GM23338 (cell line): Measurements from ENCODE around the gene CES4A. TPM values are rescaled to one million over a fixed set of nuclear protein-coding genes. Genes with fewer than 3 reads are reported as not detected.

ENCODE experiments used
- ATAC-seq: fragments of 200-7000 bp; cut with Tn5 transposase; 3 replicates; pipeline ENCODE4 v1.9.1; 2020
- DNase-seq: peaks from one replicate; pipeline ENCODE4 v3.0.0-alpha.2; 2015; ENCODE audit warnings: low spot score
- H2AFZ ChIP-seq: fragments of 200-600 bp; sonication (generic); 2 replicates; pipeline ENCODE4 v1.8.0; 2016; ENCODE audit warnings: antibody characterized with exemption, mild to moderate bottlenecking, moderate library complexity
- H3F3A ChIP-seq: fragments of 200-600 bp; sonication (generic); replicated peaks from 2 replicates; pipeline ENCODE4 v1.8.0; 2017; ENCODE audit warnings: antibody characterized with exemption, mixed run types, low read depth
- H3K27ac ChIP-seq: fragments of 200-600 bp; sonication (generic); 2 replicates; pipeline ENCODE4 v1.6.1; 2016; ENCODE audit warnings: low read depth
- H3K27me3 ChIP-seq: fragments of 200-600 bp; sonication (generic); 2 replicates; pipeline ENCODE4 v1.8.0; 2016; ENCODE audit warnings: mild to moderate bottlenecking, mixed run types, moderate library complexity; ENCODE audit not compliant: insufficient read depth
- H3K36me3 ChIP-seq: fragments of 200-600 bp; sonication (generic); 2 replicates; pipeline ENCODE4 v1.8.0; 2016; ENCODE audit warnings: mild to moderate bottlenecking; ENCODE audit not compliant: insufficient read depth
- H3K4me1 ChIP-seq: fragments of 200-600 bp; sonication (generic); 2 replicates; pipeline ENCODE4 v1.8.0; 2016; ENCODE audit warnings: mild to moderate bottlenecking, moderate library complexity; ENCODE audit not compliant: insufficient read depth
- H3K4me2 ChIP-seq: fragments of 200-600 bp; sonication (generic); 2 replicates; pipeline ENCODE4 v1.7.1; 2017; ENCODE audit warnings: mixed run types
- H3K4me3 ChIP-seq: fragments of 200-600 bp; sonication (generic); 2 replicates; pipeline ENCODE4 v1.6.1; 2016; ENCODE audit warnings: mixed run types
- H3K79me2 ChIP-seq: fragments of 200-600 bp; sonication (generic); replicated peaks from 2 replicates; pipeline ENCODE4 v1.8.0; 2017; ENCODE audit warnings: mild to moderate bottlenecking; ENCODE audit not compliant: insufficient read depth
- H3K9me2 ChIP-seq: fragments of 200-600 bp; sonication (generic); 2 replicates; pipeline ENCODE4 v1.8.0; 2017; ENCODE audit not compliant: insufficient read depth
- H4K20me1 ChIP-seq: fragments of 200-600 bp; sonication (generic); replicated peaks from 2 replicates; pipeline ENCODE4 v1.8.0; 2017; ENCODE audit warnings: mild to moderate bottlenecking; ENCODE audit not compliant: insufficient read depth
- H3K27ac Mint-ChIP-seq: 2 replicates; pipeline ENCODE4 v1.8.0; 2020; ENCODE audit warnings: inconsistent platforms, mild to moderate bottlenecking, moderate library complexity, mixed read lengths
- H3K27me3 Mint-ChIP-seq: 3 replicates; pipeline ENCODE4 v1.8.0; 2022; ENCODE audit warnings: low read depth, mild to moderate bottlenecking, moderate library complexity, mixed read lengths, inconsistent platforms; ENCODE audit not compliant: insufficient read depth, poor library complexity
- H3K36me3 Mint-ChIP-seq: 3 replicates; pipeline ENCODE4 v1.8.0; 2021; ENCODE audit warnings: low read depth, mild to moderate bottlenecking, inconsistent platforms, moderate library complexity, mixed read lengths
- H3K4me1 Mint-ChIP-seq: 3 replicates; pipeline ENCODE4 v1.8.0; 2020; ENCODE audit warnings: mild to moderate bottlenecking, inconsistent platforms, mixed read lengths
- H3K4me3 Mint-ChIP-seq: 3 replicates; pipeline ENCODE4 v1.8.0; 2021; ENCODE audit warnings: moderate library complexity, mild to moderate bottlenecking, inconsistent platforms, mixed read lengths
- H3K9me3 Mint-ChIP-seq: 3 replicates; pipeline ENCODE4 v1.8.0; 2020; ENCODE audit warnings: moderate library complexity, mild to moderate bottlenecking, inconsistent platforms, mixed read lengths
- CTCF ChIP-seq, 2 experiments: fragments of 200-600 bp in 1 of 2; sonication (generic) in 1 of 2; conservative IDR thresholded peaks; 2 replicates each; pipeline versions ENCODE4 v1.5.1 to v1.6.1; 2016 to 2017; ENCODE audit warnings: antibody characterized with exemption in 2 of 2, low read depth in 2 of 2, mild to moderate bottlenecking in 2 of 2, moderate library complexity in 1 of 2
- EZH2 ChIP-seq: fragments of 200-600 bp; sonication (generic); IDR thresholded peaks from one replicate; pipeline ENCODE4 v1.8.0; 2017; ENCODE audit warnings: antibody characterized with exemption, mild to moderate bottlenecking, low read depth; ENCODE audit not compliant: unreplicated experiment
- EZH2phosphoT487 ChIP-seq: fragments of 200-600 bp; sonication (generic); IDR thresholded peaks from one replicate; pipeline ENCODE4 v1.8.1; 2018; ENCODE audit warnings: antibody characterized with exemption; ENCODE audit not compliant: unreplicated experiment
- JUNB ChIP-seq: IDR thresholded peaks from one replicate; pipeline ENCODE4 v1.6.1; 2016; ENCODE audit warnings: antibody characterized with exemption; ENCODE audit not compliant: unreplicated experiment
- NANOG ChIP-seq: IDR thresholded peaks from 2 replicates; pipeline ENCODE4 v1.6.1; 2016; ENCODE audit warnings: antibody characterized with exemption, borderline replicate concordance
- POLR2AphosphoS5 ChIP-seq: IDR thresholded peaks from 2 replicates; pipeline ENCODE4 v1.6.1; 2016; ENCODE audit warnings: antibody characterized with exemption, low read depth
- STAT1 ChIP-seq: IDR thresholded peaks from one replicate; pipeline ENCODE4 v1.6.1; 2016; ENCODE audit warnings: antibody characterized with exemption; ENCODE audit not compliant: unreplicated experiment
- ZNF114 ChIP-seq: fragments of 250-450 bp; sonication (Bioruptor Pico); IDR thresholded peaks from 2 replicates; pipeline ENCODE4 v1.5.0; 2020; ENCODE audit warnings: mild to moderate bottlenecking, moderate library complexity
- ZNF331 ChIP-seq: fragments of 250-450 bp; sonication (Bioruptor Pico); IDR thresholded peaks from 2 replicates; pipeline ENCODE4 v1.5.0; 2020; ENCODE audit warnings: low read depth, mild to moderate bottlenecking, moderate library complexity
- ZNF462 ChIP-seq: fragments of 250-450 bp; sonication (Bioruptor Pico); IDR thresholded peaks from 2 replicates; pipeline ENCODE4 v1.5.0; 2020; ENCODE audit warnings: mild to moderate bottlenecking, moderate library complexity
- polyA plus RNA-seq: library from polyadenylated mRNA; unstranded; fragments of >200 nt; fragmentation: Nextera tagmentation; extraction: Ambion mirVana; gene quantifications from 2 replicates; pipeline ENCODE4 v1.2.1, GENCODE V29; 2016
- total RNA-seq: library from RNA; depleted of rRNA; stranded (reverse); fragments of >200 nt; shearing (Covaris generic); gene quantifications from 2 replicates; pipeline ENCODE4 v1.2.3, GENCODE V29; 2014
- TF ChIP-seq, protein P1 (sequence below): IDR thresholded peaks from 2 replicates; pipeline ENCODE4 v1.6.1; 2016; ENCODE audit warnings: antibody characterized with exemption
- TF ChIP-seq, protein P2 (sequence below): IDR thresholded peaks from one replicate; pipeline ENCODE4 v1.6.1; 2018; ENCODE audit warnings: antibody characterized with exemption; ENCODE audit not compliant: unreplicated experiment

Gene CES4A
- total and polyA plus RNA-seq, 2 experiments from 2014 or later = 0.10 to 0.42 TPM

- TF ChIP-seq ZNF462 (CRISPR knock-in tag) (no peak), STAT1 (no peak), ZNF114 (CRISPR knock-in tag) (no peak)
Measured at GRCh38 chr16:67021321-67021720, 32.9 kb downstream of the CES4A start (continued).

DNA sequence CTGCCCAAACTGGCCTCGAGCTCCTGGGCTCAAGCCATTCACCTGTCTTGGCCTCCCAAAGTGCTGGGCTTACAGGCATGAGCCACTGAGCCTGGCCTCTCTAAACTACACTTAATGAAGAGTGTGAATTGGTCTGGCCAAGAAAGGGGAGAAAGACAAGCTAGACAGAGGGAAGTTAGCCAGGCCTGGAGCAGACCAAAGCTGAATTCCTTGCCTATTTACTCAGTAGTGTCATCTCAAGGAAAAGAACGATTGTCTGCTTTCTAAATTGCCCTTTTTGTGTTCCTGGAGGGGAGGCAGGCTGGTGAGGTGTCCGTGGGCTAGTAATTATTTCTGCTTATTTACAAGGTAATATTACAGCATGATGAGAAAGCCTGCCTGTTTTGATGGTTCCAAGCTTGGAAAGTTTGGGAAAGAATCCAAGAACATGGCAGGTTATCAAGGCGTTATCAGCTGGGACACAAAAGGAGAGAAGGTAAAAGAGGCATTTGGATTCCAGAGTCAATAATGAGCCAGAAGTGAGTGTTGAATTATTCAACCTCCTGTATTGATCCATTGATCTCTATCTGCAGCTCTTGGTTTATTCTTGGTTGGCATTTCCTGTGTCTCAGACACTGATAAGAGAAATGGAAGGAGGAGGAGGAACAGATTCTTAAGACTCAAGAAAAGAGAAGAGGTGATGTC is 34.3 kb downstream of the CES4A start:
- no peaks in the 10 kb centered on the region for H3K27me3 ChIP-seq
- H3F3A ChIP-seq = no peaks in the 10 kb centered on the region
- no peak overlapping the region for H3K4me2 ChIP-seq
- Mint-ChIP-seq H3K9me3 (no peaks in the 10 kb centered on the region), H3K36me3 (no peaks in the 10 kb centered on the region), H3K4me3 (no peak overlapping the region), H3K27me3 (peaks cover 7% of the 10 kb centered on the region), H3K27ac (no peak overlapping the region), H3K4me1 (peaks cover 6% of the 10 kb centered on the region)
- H3K36me3 ChIP-seq = no peaks in the 10 kb centered on the region
- no peaks in the 10 kb centered on the region for H3K79me2 ChIP-seq
- no peaks in the 10 kb centered on the region for H3K4me1 ChIP-seq
- no peaks in the 10 kb centered on the region for H4K20me1 ChIP-seq
- no peak overlapping the region for H3K4me3 ChIP-seq
- DNase-seq (no peak), ATAC-seq (no peak)
- no peaks in the 10 kb centered on the region for H3K9me2 ChIP-seq
- H2AFZ ChIP-seq = peak overlapping the region; percentile 18; the same call in 1 of the 2 replicates
- no peak overlapping the region for H3K27ac ChIP-seq
- no peak for TF ChIP-seq JUNB
- TF ChIP-seq POLR2AphosphoS5 = no peak
- TF ChIP-seq, protein P1, sequence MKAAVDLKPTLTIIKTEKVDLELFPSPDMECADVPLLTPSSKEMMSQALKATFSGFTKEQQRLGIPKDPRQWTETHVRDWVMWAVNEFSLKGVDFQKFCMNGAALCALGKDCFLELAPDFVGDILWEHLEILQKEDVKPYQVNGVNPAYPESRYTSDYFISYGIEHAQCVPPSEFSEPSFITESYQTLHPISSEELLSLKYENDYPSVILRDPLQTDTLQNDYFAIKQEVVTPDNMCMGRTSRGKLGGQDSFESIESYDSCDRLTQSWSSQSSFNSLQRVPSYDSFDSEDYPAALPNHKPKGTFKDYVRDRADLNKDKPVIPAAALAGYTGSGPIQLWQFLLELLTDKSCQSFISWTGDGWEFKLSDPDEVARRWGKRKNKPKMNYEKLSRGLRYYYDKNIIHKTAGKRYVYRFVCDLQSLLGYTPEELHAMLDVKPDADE = no peak
- no peak for TF ChIP-seq CTCF (conservative IDR thresholded peaks at IDR 0.05; ENCODE audit: low read depth in 2 of 2)
- no peak for TF ChIP-seq ZNF331
- no peak for TF ChIP-seq ZNF114 (CRISPR knock-in tag)
- no peak for TF ChIP-seq NANOG
- TF ChIP-seq EZH2phosphoT487 = no peak
- TF ChIP-seq EZH2 = no peak
- TF ChIP-seq, protein P2, sequence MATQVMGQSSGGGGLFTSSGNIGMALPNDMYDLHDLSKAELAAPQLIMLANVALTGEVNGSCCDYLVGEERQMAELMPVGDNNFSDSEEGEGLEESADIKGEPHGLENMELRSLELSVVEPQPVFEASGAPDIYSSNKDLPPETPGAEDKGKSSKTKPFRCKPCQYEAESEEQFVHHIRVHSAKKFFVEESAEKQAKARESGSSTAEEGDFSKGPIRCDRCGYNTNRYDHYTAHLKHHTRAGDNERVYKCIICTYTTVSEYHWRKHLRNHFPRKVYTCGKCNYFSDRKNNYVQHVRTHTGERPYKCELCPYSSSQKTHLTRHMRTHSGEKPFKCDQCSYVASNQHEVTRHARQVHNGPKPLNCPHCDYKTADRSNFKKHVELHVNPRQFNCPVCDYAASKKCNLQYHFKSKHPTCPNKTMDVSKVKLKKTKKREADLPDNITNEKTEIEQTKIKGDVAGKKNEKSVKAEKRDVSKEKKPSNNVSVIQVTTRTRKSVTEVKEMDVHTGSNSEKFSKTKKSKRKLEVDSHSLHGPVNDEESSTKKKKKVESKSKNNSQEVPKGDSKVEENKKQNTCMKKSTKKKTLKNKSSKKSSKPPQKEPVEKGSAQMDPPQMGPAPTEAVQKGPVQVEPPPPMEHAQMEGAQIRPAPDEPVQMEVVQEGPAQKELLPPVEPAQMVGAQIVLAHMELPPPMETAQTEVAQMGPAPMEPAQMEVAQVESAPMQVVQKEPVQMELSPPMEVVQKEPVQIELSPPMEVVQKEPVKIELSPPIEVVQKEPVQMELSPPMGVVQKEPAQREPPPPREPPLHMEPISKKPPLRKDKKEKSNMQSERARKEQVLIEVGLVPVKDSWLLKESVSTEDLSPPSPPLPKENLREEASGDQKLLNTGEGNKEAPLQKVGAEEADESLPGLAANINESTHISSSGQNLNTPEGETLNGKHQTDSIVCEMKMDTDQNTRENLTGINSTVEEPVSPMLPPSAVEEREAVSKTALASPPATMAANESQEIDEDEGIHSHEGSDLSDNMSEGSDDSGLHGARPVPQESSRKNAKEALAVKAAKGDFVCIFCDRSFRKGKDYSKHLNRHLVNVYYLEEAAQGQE = no peak
